Activated T-helper 17 cell treated with anti-CD3 and anti-CD28 coated beads, Interleukin-2, amount 50 U/mL, for 72 hours (primary cell): ENCODE results near the gene EYA2. TPM values are rescaled to one million over a fixed set of nuclear protein-coding genes. Genes with fewer than 3 reads are reported as not detected.
A peak's percentile ranks its signal among the peaks of the same experiment; 100 is the strongest.
"Not testable (repeated sequence)": the region's sequence is repeated elsewhere in the genome, so short reads cannot be mapped to it uniquely, and the experiment has no call there.

Experiments used
- ATAC-seq: fragments of 150-1000 bp; cut with Tn5 transposase; replicated peaks from 2 replicates; pipeline ENCODE4 v1.10.0; 2021; ENCODE audit warnings: mild to moderate bottlenecking, moderate library complexity
- H3K27ac Mint-ChIP-seq: one replicate; pipeline ENCODE4 v1.8.0; 2022; ENCODE audit warnings: mixed read lengths
- H3K27me3 Mint-ChIP-seq: one replicate; pipeline ENCODE4 v1.8.0; 2022; ENCODE audit warnings: mixed read lengths
- H3K36me3 Mint-ChIP-seq: one replicate; pipeline ENCODE4 v1.8.0; 2022; ENCODE audit warnings: low read depth, mild to moderate bottlenecking, mixed read lengths
- H3K4me1 Mint-ChIP-seq: one replicate; pipeline ENCODE4 v1.8.0; 2022; ENCODE audit warnings: mixed read lengths
- H3K4me3 Mint-ChIP-seq: one replicate; pipeline ENCODE4 v1.8.0; 2022; ENCODE audit warnings: mild to moderate bottlenecking, mixed read lengths
- H3K9me3 Mint-ChIP-seq: one replicate; pipeline ENCODE4 v1.8.0; 2022; ENCODE audit warnings: mixed read lengths
- total RNA-seq, 2 donors: library from RNA; stranded (reverse); gene quantifications; one replicate each; pipeline ENCODE4 v1.2.3, GENCODE V29; 2022

EYA2 gene
- total RNA-seq, 2 donors from 2014 or later, result 0.16 TPM; not detected in 1

DNA sequence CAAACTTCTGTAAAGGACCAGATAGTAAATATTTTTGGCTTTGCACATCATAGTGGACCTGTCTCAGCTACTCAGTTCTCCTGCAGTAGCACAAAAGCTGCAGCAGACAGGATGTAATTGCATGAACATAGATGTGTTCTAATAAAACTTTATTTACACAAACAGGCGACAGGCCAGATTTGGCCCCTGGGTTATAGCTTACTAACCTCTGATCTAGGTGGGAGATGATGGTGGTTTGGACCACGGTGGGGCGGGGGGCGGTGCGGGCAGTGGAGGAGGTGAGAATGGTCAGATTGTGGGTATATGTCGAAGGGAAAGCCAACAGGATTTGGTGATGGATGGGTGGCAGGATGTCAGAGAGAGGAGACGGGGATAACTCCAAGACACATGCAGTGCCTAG is 265.6 kb downstream of the EYA2 start:
- no peak overlapping the region for H3K4me3 Mint-ChIP-seq
- no peaks in the 10 kb centered on the region for H3K9me3 Mint-ChIP-seq
- no peaks in the 10 kb centered on the region for H3K4me1 Mint-ChIP-seq
- H3K36me3 Mint-ChIP-seq, result no peaks in the 10 kb centered on the region
- ATAC-seq, result no peak
- peaks cover 3% of the 10 kb centered on the region for H3K27me3 Mint-ChIP-seq
- no peak overlapping the region for H3K27ac Mint-ChIP-seq

DNA sequence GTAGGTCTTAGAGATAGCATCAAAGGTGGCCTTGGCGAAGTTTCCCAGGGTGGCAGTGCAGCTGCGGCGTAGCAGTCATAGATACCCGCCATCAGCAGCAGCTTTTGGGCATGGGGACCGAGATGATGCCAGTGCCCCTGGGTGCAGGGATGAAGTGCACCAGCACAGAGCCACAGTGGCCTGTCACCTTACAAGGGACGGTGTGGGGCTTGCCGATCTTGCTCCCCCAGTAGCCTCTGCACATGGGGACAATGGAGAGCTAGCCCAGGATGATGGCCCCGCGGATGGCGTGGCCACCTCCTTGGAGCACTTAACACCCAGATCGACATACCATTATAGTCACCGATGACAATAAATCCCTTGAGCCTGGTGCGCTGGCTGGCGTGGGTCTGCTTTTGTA is 266.3 kb downstream of the EYA2 start:
- no peak for ATAC-seq
- Mint-ChIP-seq H3K4me3 (no peak overlapping the region), H3K27ac (no peak overlapping the region), H3K36me3 (no peaks in the 10 kb centered on the region), H3K27me3 (peaks cover 3% of the 10 kb centered on the region), H3K9me3 (no peaks in the 10 kb centered on the region), H3K4me1 (no peaks in the 10 kb centered on the region)

DNA sequence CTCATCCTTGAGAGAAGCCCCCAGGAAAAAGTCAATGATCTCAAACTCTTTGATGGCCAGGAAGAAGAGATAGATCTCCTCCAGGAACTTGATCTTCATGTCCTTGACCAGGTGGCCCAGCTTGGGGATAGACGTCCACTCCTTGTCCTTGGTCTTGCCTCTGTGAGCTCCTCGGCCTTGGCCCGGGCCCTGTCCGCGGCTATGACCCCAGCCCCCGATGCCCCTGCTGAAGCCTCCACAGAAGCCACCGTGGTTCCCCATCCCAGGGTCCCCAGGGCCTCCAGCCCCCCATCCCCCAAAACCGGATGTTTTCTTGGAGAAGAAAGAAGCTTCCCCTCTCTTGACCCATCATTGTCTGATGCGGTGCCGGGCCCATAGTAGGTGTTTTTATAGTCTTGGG is 266.8 kb downstream of the EYA2 start:
- Mint-ChIP-seq H3K4me3 (no peak overlapping the region), H3K36me3 (no peaks in the 10 kb centered on the region), H3K27me3 (peaks cover 3% of the 10 kb centered on the region), H3K4me1 (no peaks in the 10 kb centered on the region), H3K27ac (no peak overlapping the region), H3K9me3 (no peaks in the 10 kb centered on the region)
- ATAC-seq, result no peak

DNA sequence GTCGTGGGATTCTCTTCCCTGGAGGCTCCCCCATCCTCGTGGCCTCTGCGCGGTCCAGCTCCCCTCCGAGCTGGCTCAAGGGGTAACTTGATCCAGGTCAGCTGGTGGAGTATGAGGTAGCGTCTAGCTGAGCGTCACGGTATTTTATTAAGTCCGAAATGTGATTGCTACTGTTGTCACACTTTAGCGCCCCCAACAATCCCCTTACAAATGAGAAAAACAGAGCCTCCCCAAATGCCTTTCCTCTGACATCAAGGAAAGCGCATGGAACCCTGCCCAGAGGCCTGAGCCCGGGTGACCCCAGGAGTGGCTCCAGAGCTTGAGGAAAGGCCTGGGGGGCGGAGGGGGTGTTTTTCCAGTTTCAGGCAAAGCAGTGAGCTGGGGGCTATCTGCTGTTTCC is 269.5 kb downstream of the EYA2 start:
- Mint-ChIP-seq H3K27ac (no peak overlapping the region), H3K4me3 (no peak overlapping the region), H3K4me1 (no peaks in the 10 kb centered on the region), H3K27me3 (peaks cover 10% of the 10 kb centered on the region), H3K36me3 (no peaks in the 10 kb centered on the region), H3K9me3 (no peaks in the 10 kb centered on the region)
- no peak for ATAC-seq

DNA sequence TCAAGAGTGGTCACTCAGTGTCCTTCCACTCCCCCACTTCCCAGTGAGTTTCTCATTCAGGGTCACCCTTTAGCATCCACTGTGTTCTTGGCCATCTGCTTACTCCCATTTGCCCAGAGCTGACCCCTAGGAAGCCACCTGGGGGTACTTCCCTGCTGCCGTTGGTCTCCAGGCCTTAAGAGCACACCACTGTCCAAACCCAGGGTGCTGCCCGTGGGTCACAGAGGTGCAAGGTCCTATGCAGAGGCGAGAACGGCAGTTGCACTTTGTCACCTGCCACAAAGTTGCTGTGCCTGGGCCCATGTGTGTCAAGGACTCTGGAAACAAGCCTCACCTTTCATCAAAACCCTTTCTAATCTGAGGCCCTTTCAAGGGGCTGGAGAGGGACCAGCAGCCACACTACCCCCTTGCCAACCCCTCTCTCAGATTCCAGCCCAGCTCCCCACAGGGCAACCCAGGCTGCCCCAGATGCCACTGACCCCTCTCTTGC is 270.8 kb downstream of the EYA2 start:
- H3K4me3 Mint-ChIP-seq, result no peak overlapping the region
- H3K27me3 Mint-ChIP-seq, result peaks cover 14% of the 10 kb centered on the region
- no peak for ATAC-seq
- H3K36me3 Mint-ChIP-seq, result no peaks in the 10 kb centered on the region
- H3K4me1 Mint-ChIP-seq, result no peaks in the 10 kb centered on the region
- H3K27ac Mint-ChIP-seq, result no peak overlapping the region
- no peaks in the 10 kb centered on the region for H3K9me3 Mint-ChIP-seq

DNA sequence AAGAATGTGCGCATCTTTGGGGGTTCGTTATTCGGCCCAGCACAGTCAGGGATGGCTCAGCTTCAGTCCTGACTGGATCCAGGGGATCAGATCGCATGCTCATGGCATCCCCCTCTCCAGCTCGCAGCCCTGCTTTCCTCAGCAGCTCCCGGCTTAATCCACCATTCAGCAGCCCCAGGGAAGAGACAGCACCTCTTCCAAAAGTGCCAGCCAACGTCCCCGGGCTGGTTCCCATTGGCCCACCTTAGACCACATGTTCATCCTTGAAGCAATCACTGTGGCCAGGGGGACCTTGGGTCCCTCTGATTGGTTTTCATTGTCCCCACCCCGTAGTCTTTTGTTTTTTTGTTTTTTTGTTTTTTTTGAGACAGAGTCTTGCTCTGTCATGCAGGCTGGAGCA is 273.2 kb downstream of the EYA2 start:
- Mint-ChIP-seq H3K36me3 (no peaks in the 10 kb centered on the region), H3K9me3 (no peaks in the 10 kb centered on the region), H3K27me3 (peaks cover 19% of the 10 kb centered on the region), H3K27ac (no peak overlapping the region), H3K4me1 (no peaks in the 10 kb centered on the region), H3K4me3 (no peak overlapping the region)
- ATAC-seq, result no peak

DNA sequence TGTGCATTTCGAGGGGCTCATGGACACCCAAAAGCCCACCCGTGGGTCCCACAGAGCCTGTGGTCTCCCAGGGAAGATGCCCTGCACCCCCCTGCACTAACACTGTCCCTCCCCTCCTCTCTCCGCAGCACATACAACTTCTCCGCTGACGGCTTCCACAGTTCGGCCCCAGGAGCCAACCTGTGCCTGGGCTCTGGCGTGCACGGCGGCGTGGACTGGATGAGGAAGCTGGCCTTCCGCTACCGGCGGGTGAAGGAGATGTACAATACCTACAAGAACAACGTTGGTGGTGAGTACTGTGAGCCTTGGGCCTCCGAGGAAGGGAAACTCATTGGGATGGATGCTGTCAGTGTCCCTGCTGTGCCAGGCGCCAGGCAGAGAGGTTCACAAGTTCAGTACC is 277.9 kb downstream of the EYA2 start:
- H3K27me3 Mint-ChIP-seq, result peaks cover 18% of the 10 kb centered on the region
- H3K9me3 Mint-ChIP-seq, result no peaks in the 10 kb centered on the region
- no peak overlapping the region for H3K4me3 Mint-ChIP-seq
- H3K36me3 Mint-ChIP-seq, result no peaks in the 10 kb centered on the region
- no peak overlapping the region for H3K27ac Mint-ChIP-seq
- ATAC-seq, result no peak
- no peaks in the 10 kb centered on the region for H3K4me1 Mint-ChIP-seq

DNA sequence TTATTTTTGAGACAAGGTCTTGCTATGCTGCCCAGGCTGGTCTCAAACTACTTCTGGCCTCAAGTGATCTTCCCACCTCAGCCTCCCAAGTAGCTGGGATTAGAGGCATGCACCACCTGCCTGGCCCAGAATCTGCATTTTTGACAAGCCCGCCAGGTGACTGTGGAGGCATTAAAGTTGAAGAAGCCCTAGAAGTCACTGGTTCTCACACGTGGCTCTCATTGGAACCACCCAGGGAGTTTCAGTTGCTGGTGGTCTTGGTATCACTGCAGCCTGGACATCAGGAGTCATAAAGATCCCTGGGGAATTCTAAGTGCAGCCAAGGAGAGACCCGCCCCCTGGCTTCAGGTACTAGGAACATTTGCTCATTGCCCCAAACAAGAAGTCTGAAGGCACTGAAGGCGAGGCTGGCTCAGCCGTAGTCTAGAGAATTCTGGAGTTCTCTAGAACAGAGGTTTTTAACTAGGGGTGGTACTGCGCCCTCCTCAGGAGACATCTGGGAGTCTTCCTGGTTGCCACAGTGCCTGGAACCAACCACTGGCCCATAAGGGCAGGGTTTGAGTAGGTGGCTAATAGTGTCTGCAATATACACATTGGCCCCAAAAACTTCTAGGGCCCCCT is 279.1 kb downstream of the EYA2 start:
- no peak for ATAC-seq
- no peaks in the 10 kb centered on the region for H3K4me1 Mint-ChIP-seq
- no peak overlapping the region for H3K27ac Mint-ChIP-seq
- no peak overlapping the region for H3K4me3 Mint-ChIP-seq
- H3K27me3 Mint-ChIP-seq, result peaks cover 17% of the 10 kb centered on the region
- H3K9me3 Mint-ChIP-seq, result no peaks in the 10 kb centered on the region
- H3K36me3 Mint-ChIP-seq, result no peaks in the 10 kb centered on the region

DNA sequence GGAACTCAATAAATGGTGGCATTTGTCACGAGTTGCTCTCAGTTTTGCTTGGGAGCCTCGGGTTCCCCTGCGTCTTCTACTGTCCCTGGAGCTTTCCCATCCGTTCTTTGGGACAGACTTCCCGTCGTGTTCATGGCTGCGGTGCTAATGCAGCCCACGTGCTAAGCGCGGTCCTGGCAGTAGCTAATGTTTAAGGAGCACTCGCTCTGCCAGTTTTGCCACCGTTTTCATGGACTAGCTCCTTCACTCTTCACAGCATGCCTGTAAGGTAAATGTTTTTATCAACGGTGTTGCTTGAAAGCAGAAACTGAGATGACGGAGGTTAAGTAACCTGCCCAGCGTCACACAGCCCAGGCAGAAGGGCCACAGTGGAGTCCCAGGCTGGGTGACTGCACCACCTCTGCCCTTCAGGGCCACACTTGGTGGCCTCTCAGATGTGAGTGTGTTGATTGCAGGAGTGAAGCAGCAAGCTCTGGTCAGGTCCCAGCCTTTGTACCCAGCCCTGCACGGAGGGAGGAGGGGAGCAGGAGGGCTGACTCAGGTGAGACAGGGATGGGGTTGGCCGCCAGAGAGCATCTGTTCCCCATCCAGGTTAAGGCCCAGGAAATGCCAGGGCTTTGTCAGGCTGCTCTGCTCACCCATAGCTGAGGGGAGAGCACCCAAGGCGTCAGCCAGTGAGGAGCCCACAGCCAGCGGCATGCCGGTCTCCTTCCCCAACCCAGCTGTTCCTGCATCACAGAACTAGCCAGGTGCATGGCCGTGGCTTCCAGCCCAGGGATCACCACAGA is 280.0 kb downstream of the EYA2 start:
- no peaks in the 10 kb centered on the region for H3K9me3 Mint-ChIP-seq
- no peak overlapping the region for H3K27ac Mint-ChIP-seq
- H3K27me3 Mint-ChIP-seq, result peaks cover 10% of the 10 kb centered on the region
- H3K36me3 Mint-ChIP-seq, result no peaks in the 10 kb centered on the region
- H3K4me3 Mint-ChIP-seq, result no peak overlapping the region
- no peak for ATAC-seq
- H3K4me1 Mint-ChIP-seq, result no peaks in the 10 kb centered on the region

DNA sequence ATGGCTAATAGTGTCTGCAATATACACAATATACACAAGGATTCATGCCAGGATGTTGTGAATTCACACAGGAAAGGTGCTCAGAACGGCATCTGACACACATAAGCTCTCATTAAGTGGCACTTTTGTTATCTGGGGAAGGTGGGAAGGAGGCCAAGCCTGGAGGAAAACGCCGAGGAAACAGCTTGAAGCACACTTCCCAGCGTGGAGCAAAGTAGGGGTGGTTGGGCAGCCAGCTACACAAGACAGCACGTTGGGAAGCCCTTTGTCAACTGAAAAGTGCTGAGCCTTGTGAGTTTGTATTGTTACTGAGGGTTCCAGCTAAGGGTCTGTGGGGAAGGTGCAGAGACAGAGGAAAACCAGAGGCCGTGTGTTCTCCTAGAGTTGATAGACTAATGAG is 280.9 kb downstream of the EYA2 start:
- Mint-ChIP-seq H3K9me3 (no peaks in the 10 kb centered on the region), H3K36me3 (no peaks in the 10 kb centered on the region), H3K27me3 (peaks cover 9% of the 10 kb centered on the region), H3K4me3 (no peak overlapping the region), H3K27ac (no peak overlapping the region), H3K4me1 (no peaks in the 10 kb centered on the region)
- no peak for ATAC-seq

DNA sequence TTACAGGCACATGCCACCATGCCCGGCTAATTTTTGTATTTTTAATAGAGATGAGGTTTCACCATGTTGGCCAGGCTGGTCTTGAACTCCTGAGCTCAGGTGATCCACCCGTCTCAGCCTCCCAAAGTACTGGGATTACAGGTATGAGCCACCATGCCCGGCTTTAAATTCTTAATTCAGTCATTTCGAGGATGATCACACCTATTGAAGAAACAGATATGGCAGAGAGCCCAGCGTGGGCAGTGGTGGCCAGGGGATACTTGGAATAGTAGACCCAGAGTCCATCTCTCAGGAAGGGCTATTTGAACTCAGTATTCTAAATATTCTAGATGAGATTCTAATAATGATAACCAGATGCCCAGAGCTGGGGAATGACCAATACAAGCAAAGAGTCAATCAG is 281.6 kb downstream of the EYA2 start:
- not testable (repeated sequence) for H3K4me1 Mint-ChIP-seq, H3K4me3 Mint-ChIP-seq, ATAC-seq, H3K27ac Mint-ChIP-seq, H3K36me3 Mint-ChIP-seq, H3K9me3 Mint-ChIP-seq, H3K27me3 Mint-ChIP-seq

DNA sequence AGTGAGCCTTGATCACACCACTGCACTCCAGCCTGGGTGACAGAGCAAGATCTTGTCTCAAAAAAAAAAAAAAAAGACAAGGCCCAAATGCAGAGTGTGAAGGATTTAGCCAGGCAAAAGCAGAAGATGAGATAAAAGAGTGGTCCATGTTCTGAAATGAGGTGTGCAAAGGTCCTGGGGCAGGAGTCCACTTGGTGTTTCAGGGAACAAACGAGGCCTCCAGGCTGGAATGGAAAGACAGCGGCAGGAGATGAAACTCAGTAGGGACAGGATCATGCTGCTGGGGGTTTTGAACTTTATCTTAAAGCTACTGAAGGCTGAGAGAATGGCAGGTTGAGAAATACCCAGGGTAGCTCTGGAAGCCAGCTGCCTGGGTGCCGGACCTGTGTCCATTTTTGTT is 283.6 kb downstream of the EYA2 start:
- peaks cover 4% of the 10 kb centered on the region for H3K27me3 Mint-ChIP-seq
- H3K27ac Mint-ChIP-seq, result no peak overlapping the region
- H3K4me3 Mint-ChIP-seq, result no peak overlapping the region
- no peak for ATAC-seq
- no peaks in the 10 kb centered on the region for H3K4me1 Mint-ChIP-seq
- H3K36me3 Mint-ChIP-seq, result no peaks in the 10 kb centered on the region
- H3K9me3 Mint-ChIP-seq, result no peaks in the 10 kb centered on the region

DNA sequence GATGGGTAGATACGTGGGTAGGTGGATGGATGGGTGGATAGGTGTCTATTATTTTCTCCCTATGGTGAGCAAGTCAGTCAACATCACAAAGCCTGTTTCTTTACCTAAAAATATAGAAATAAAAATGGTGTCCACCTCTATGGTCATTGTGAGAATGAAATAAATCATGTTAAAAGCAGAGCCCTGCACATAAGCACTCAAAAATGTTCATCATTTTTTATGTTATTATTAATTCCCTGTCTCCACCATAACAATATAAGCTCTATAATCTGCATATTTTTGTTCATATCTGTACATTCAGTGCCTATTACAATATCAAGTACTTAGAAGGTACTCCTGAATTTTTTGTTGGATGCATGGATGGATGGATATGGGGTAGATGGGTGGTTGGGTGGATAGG is 284.2 kb downstream of the EYA2 start:
- no peaks in the 10 kb centered on the region for H3K4me1 Mint-ChIP-seq
- no peaks in the 10 kb centered on the region for H3K9me3 Mint-ChIP-seq
- H3K27me3 Mint-ChIP-seq, result peaks cover 4% of the 10 kb centered on the region
- no peak overlapping the region for H3K27ac Mint-ChIP-seq
- no peaks in the 10 kb centered on the region for H3K36me3 Mint-ChIP-seq
- no peak for ATAC-seq
- no peak overlapping the region for H3K4me3 Mint-ChIP-seq

DNA sequence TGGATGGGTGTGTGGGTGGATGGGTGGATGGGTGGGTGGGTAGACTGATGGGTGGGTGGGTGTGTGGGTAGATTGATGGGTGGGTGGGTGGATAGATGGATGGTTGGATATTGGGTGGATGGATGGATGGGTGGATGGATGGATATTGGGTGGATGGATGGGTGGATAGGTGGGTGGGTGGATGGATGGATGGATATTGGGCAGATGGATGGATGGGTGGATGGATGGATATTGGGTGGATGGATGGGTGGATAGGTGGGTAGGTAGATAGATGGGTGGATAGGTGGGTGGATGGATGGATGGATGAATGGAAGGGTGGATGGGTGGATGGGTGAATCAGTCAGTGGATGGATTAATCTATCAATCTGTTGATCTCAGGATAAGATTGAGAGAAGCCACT is 284.6 kb downstream of the EYA2 start:
- no peak for ATAC-seq
- H3K36me3 Mint-ChIP-seq, result no peaks in the 10 kb centered on the region

DNA sequence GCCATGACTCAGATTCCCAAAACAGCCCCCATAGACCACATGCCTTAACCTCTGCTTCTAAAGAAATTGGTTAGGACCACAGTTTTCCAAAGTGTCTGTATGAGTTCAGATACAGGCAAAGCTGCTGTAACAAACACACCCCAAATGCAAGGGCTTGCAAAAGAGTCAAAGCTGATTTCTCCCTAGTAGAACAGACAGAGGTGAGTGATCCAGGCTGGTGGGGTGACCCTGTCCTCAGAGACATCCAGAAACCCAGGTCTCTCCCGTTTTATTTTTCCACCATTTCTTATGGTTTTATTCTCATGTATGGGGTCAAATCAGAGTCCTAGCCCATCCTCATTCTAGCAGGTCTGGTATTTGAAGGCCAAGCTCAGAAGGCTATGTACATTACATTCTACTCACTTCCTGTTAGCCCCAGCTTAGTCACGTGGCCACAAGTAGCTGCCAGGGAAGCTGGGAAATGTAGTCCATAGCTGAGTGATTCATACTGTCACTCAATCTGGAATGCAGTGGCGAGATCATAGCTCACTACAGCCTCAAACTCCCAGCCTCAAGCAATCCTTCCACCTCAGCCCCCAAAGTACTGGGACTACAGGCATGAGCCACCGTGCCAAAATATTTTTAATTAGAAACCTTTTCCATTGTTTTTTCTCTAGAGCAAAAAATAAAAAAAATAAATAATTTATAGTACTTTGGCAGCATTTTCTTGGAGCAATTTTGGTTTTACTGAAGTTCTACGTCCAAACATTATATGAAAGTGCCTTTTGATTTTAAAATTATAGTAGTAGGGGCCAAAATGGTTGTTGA is 286.6 kb downstream of the EYA2 start:
- Mint-ChIP-seq H3K36me3 (no peaks in the 10 kb centered on the region), H3K27me3 (no peaks in the 10 kb centered on the region), H3K4me1 (no peaks in the 10 kb centered on the region), H3K27ac (no peak overlapping the region), H3K9me3 (no peaks in the 10 kb centered on the region), H3K4me3 (no peak overlapping the region)
- peak; percentile 93 for ATAC-seq

More for the DNA sequence above, 284.6 kb downstream of the EYA2 start:
- peaks cover 4% of the 10 kb centered on the region for H3K27me3 Mint-ChIP-seq
- H3K4me1 Mint-ChIP-seq, result no peaks in the 10 kb centered on the region
- H3K4me3 Mint-ChIP-seq, result no peak overlapping the region
- no peak overlapping the region for H3K27ac Mint-ChIP-seq
- no peaks in the 10 kb centered on the region for H3K9me3 Mint-ChIP-seq
